ENCODE results near the gene MYCL. TPM values are rescaled to one million over a fixed set of nuclear protein-coding genes. Genes with fewer than 3 reads are reported as not detected.

MYCL gene
- total and polyA plus RNA-seq, 2 of the 13 experiments (the other 11 are each of a cell fraction or from before 2014, with no cell fraction given), result 0.31 to 1.7 TPM

GRCh38 chr1:39901464-39901713, 328 bp downstream of the MYCL start (continued):
- TF ChIP-seq ZBTB2 (CRISPR knock-in tag; IDR thresholded peaks at IDR 0.05; ENCODE audit: low read depth) (0 out of 2 replicates have a peak, but pooled peaks have one; percentile 10), SPEN (CRISPR knock-in tag; IDR thresholded peaks at IDR 0.05; ENCODE audit: low read depth) (0 out of 2 replicates have a peak, but pooled peaks have one; percentile 29), TCF7 (IDR thresholded peaks at IDR 0.05; ENCODE audit: low read depth) (peak; percentile 30; the same call in 1 of the 2 replicates), ZNF761 (CRISPR knock-in tag; conservative IDR thresholded peaks at IDR 0.05) (0 out of 2 replicates have a peak, but pooled peaks have one; percentile 62), IKZF5 (CRISPR knock-in tag; IDR thresholded peaks at IDR 0.05) (0 out of 2 replicates have a peak, but pooled peaks have one; percentile 3), ZNF781 (CRISPR knock-in tag; IDR thresholded peaks at IDR 0.05; ENCODE audit: borderline replicate concordance, not compliant biosample characterization) (no peak), ESRRA (CRISPR knock-in tag; IDR thresholded peaks at IDR 0.05; ENCODE audit: low read depth) (0 out of 2 replicates have a peak, but pooled peaks have one; percentile 35), PHF21A (CRISPR knock-in tag; IDR thresholded peaks at IDR 0.05) (0 out of 2 replicates have a peak, but pooled peaks have one; percentile 8), HNRNPL (IDR thresholded peaks at IDR 0.05; ENCODE audit: low read depth, low read length) (no peak), ARID3A (IDR thresholded peaks at IDR 0.05; ENCODE audit: low read depth, low read length) (no peak)
